Sigmoid colon (tissue), 7 donors: ENCODE measurements around the gene PSG7. TPM values are rescaled to one million over a fixed set of nuclear protein-coding genes. Genes with fewer than 3 reads are reported as not detected.
"Not testable (repeated sequence)": the region's sequence is repeated elsewhere in the genome, so short reads cannot be mapped to it uniquely, and the experiment has no call there.

Source experiments
- DNase-seq: peaks from one replicate; pipeline ENCODE4 v3.0.0-alpha.2; 2019
- H3K27ac ChIP-seq, 4 donors: fragments of 200-600 bp; sonication (generic); one replicate each; pipeline ENCODE4 v1.5.1; 2016 to 2019; ENCODE audit warnings: mild to moderate bottlenecking in 1 of 4
- H3K27me3 ChIP-seq, 3 donors: fragments of 200-600 bp; sonication (generic); one replicate each; pipeline ENCODE4 v1.5.1; 2019; ENCODE audit warnings: mild to moderate bottlenecking in 1 of 3
- H3K36me3 ChIP-seq, 4 donors: fragments of 200-600 bp; sonication (generic); one replicate each; pipeline ENCODE4 v1.5.1; 2016 to 2019
- H3K4me1 ChIP-seq, 4 donors: fragments of 200-600 bp; sonication (generic); one replicate each; pipeline ENCODE4 v1.5.1; 2017 to 2019
- H3K4me3 ChIP-seq, 4 donors: fragments of 200-600 bp; sonication (generic); one replicate each; pipeline ENCODE4 v1.5.1; 2017 to 2019; ENCODE audit warnings: mild to moderate bottlenecking in 2 of 4, moderate library complexity in 1 of 4
- H3K9me3 ChIP-seq, 4 donors: fragments of 200-600 bp in 3 of 4; sonication (generic) in 3 of 4; one replicate each; pipeline versions ENCODE4 v1.5.1 to v1.6.1; 2013 to 2019
- EP300 ChIP-seq, 4 donors: sonication (generic); formaldehyde crosslinking; IDR thresholded peaks; one replicate each; pipeline ENCODE4 v1.6.1; 2017; ENCODE audit warnings: antibody characterized with exemption in 4 of 4
- POLR2A ChIP-seq, 2 donors: fragments of 450-650 bp; IDR thresholded peaks; one replicate each; pipeline ENCODE4 v1.6.1; 2016; ENCODE audit warnings: antibody characterized with exemption in 2 of 2, mild to moderate bottlenecking in 2 of 2, moderate library complexity in 2 of 2
- POLR2AphosphoS5 ChIP-seq, 4 donors: sonication (generic); formaldehyde crosslinking; IDR thresholded peaks; one replicate each; pipeline ENCODE4 v1.6.1; 2017; ENCODE audit warnings: antibody characterized with exemption in 4 of 4
- WGBS, 2 donors: extraction: QIAGEN DNeasy Blood & Tissue Kit; methylation state at CpG; one replicate each; pipeline ENCODE4 v1.1.7; 2013; 5-methylcytosine and 5-hydroxymethylcytosine counted together
- intact Hi-C: fragments of 100-400 bp; cut with DNase I; formaldehyde crosslinking; loops from one replicate; pipeline ENCODE4 v1.15.1; 2023
- polyA plus RNA-seq, 3 donors: library from polyadenylated mRNA; stranded (reverse); fragments of 200-250 nt; gene quantifications; one replicate each; pipeline ENCODE4 v1.2.3, GENCODE V29; 2013
- total RNA-seq, 4 donors: library from RNA; depleted of rRNA; stranded (reverse); fragments of >200 nt; gene quantifications; one replicate each; pipeline ENCODE4 v1.1.0, GENCODE V29; 2016
- TF ChIP-seq, protein P1 (sequence below), 4 experiments: fragments of 450-650 bp in 3 of 4; fragments of 200-600 bp in 1 of 4; IDR thresholded peaks; one replicate each; pipeline ENCODE4 v1.5.1; 2016 to 2019; ENCODE audit warnings: antibody characterized with exemption in 4 of 4, mild to moderate bottlenecking in 3 of 4, moderate library complexity in 2 of 4
- donor health status: healthy with polysubstance abuse.
- donor health status: Bipolar disorder and iron deficiency.
- donor health status: healthy.

PSG7 gene
- total and polyA plus RNA-seq, 7 donors: not detected

DNA sequence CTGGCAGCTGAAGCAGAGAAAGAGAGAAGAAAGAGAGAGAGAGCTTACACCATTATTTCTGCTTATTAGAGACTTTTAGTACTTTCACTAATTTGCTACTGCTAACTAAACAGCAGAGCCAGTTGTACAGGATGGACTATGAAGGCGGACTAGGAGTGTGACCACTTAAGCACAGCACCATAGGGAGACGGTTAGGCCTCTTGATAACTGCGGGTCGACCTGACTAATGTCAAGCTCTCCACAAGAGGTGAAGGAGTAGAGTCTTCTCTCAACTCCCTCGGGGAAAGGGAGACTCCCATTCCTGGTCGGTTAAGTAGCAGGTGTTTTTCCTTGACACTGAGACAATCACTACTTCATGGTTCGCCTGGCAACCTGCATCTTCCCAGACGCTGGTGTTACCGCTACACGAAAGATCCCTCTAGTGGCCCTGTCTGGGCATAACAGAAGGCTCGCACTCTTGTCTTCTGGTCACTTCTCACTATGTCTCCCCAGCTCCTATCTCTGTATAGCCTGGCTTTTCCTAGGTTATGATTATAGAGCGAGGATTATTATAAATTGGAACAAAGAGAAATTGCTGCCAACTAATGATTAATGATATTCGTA is 5.3 kb upstream of the PSG7 start:
- H3K36me3 ChIP-seq: no peaks in the 10 kb centered on the region
- TF ChIP-seq, protein P1, sequence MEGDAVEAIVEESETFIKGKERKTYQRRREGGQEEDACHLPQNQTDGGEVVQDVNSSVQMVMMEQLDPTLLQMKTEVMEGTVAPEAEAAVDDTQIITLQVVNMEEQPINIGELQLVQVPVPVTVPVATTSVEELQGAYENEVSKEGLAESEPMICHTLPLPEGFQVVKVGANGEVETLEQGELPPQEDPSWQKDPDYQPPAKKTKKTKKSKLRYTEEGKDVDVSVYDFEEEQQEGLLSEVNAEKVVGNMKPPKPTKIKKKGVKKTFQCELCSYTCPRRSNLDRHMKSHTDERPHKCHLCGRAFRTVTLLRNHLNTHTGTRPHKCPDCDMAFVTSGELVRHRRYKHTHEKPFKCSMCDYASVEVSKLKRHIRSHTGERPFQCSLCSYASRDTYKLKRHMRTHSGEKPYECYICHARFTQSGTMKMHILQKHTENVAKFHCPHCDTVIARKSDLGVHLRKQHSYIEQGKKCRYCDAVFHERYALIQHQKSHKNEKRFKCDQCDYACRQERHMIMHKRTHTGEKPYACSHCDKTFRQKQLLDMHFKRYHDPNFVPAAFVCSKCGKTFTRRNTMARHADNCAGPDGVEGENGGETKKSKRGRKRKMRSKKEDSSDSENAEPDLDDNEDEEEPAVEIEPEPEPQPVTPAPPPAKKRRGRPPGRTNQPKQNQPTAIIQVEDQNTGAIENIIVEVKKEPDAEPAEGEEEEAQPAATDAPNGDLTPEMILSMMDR (IDR thresholded peaks at IDR 0.05): peak in 1 of 4 experiments; percentile 40
- TF ChIP-seq POLR2A (IDR thresholded peaks at IDR 0.05): no peak
- intact Hi-C loops: no loop called here
- no peak overlapping the region for H3K27ac ChIP-seq
- DNase-seq: no peak
- H3K9me3 ChIP-seq: no peaks in the 10 kb centered on the region
- no peak overlapping the region for H3K4me3 ChIP-seq
- no peaks in the 10 kb centered on the region for H3K4me1 ChIP-seq
- H3K27me3 ChIP-seq: no peaks in the 10 kb centered on the region
- 35 to 44% methylated on average over 13 of the region's 13 CpGs for WGBS, 2 donors

GRCh38 chr19:42934726-42935125 is 2.3 kb downstream of the PSG7 start:
- not testable (repeated sequence) for H3K27ac ChIP-seq, H3K4me3 ChIP-seq, H3K27me3 ChIP-seq, DNase-seq, H3K36me3 ChIP-seq, H3K9me3 ChIP-seq
- H3K4me1 ChIP-seq: peaks cover 0 to 17% (median 9%) of the 10 kb centered on the region in 4 donors
- intact Hi-C loops: loop anchor here (10.0 kb wide), 1 partner anchor 150 kb away; the partner anchor contains the start of gene PSG2

DNA sequence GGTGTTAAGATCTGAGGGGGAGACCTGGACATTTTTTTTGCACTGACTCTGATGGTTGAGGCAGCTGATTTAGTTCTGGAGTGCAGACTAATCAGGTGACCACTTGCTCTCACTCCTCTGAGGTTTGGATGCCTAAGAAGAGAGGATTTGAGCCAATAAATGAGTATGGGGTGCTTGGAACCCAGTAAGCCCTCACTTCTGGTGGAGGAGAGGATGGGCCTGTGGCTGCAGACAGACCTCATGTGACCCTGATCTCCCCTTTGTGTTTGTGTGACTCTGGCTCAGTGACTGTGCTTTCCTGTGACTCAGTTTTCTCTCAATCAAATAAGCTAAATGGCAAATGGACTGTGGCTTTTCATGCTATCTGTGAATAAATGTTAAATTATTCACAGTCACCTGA is 2.8 kb downstream of the PSG7 start:
- not testable (repeated sequence) for H3K36me3 ChIP-seq, H3K4me3 ChIP-seq, H3K27me3 ChIP-seq, DNase-seq, H3K27ac ChIP-seq, H3K9me3 ChIP-seq
- H3K4me1 ChIP-seq: peaks cover 0 to 17% (median 9%) of the 10 kb centered on the region in 4 donors
- intact Hi-C loops: loop anchor here (10.0 kb wide), 1 partner anchor 151 kb away; the partner anchor contains the start of gene PSG2

DNA sequence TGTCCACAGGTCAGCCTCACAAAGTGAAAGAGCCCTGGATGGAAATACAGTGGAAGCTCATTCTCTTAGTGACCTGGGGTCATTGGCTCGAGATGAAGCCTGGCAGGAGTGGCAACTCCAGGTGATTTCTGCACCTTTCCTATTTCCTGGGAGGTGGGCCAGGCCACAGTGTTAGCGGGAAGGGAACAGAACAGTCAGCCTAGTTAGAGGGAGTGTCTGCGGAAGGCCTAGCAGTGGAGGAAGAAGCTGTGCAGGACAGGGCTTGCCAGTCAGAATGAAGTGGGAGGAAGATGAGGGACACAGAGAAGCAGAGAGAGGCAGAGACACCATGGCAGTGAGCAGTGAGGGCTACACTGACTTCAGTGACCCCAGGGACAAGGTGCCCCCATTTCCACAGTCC is 3.6 kb downstream of the PSG7 start:
- intact Hi-C loops: loop anchor here (10.0 kb wide), 1 partner anchor 151 kb away; the partner anchor contains the start of gene PSG2
- not testable (repeated sequence) for H3K27ac ChIP-seq, DNase-seq, H3K27me3 ChIP-seq, H3K36me3 ChIP-seq, H3K9me3 ChIP-seq, H3K4me3 ChIP-seq
- 63 to 78% methylated on average over 3 of the region's 3 CpGs for WGBS, 2 donors
- peaks cover 0 to 17% (median 9%) of the 10 kb centered on the region in 4 donors for H3K4me1 ChIP-seq

- intact Hi-C loops: loop anchor here (10.0 kb wide), 1 partner anchor 152 kb away; the partner anchor contains the start of gene PSG2
- 33 to 59% methylated on average over 5 of the region's 5 CpGs for WGBS, 2 donors
- not testable (repeated sequence) for H3K36me3 ChIP-seq, DNase-seq, H3K27me3 ChIP-seq, H3K4me3 ChIP-seq, H3K9me3 ChIP-seq
- peaks cover 0 to 17% (median 9%) of the 10 kb centered on the region in 4 donors for H3K4me1 ChIP-seq
- peak overlapping the region in 1 of 4 donors; percentile 7 for H3K27ac ChIP-seq
Observed at GRCh38 chr19:42932485-42933101, 4.4 kb downstream of the PSG7 start.

DNA sequence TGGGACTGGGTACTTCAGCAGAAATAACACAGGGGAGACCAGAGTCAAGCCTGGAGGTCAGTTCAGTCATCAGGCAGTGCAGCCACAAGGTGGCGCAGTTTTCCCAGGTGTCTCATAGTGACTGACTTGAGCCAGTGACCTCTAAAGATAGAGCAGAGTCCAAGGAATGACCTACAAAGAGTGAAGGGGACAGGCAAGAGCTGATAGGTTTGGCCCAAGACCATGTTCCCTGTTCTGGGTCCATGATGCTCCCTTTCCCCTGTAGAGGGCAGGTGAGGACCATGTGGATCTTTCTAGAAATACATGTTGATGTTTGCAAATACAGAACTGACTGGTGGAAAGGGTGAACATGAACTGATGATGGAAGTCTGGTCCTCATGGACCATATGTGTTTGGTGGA is 6.8 kb downstream of the PSG7 start:
- H3K36me3 ChIP-seq, DNase-seq, H3K27me3 ChIP-seq, H3K27ac ChIP-seq, H3K9me3 ChIP-seq, H3K4me3 ChIP-seq: not testable (repeated sequence)
- TF ChIP-seq, protein P1 (IDR thresholded peaks at IDR 0.05): peak in 2 of 4 experiments; percentile 12 to 36
- whole genome bisulfite sequencing, 2 donors: 2 to 8% methylated on average over 1 of the region's 1 CpG
- H3K4me1 ChIP-seq: peaks cover 0 to 17% (median 9%) of the 10 kb centered on the region in 4 donors
- intact Hi-C loops: loop anchor here (10.0 kb wide), 1 partner anchor 155 kb away; the partner anchor contains the start of gene PSG2

DNA sequence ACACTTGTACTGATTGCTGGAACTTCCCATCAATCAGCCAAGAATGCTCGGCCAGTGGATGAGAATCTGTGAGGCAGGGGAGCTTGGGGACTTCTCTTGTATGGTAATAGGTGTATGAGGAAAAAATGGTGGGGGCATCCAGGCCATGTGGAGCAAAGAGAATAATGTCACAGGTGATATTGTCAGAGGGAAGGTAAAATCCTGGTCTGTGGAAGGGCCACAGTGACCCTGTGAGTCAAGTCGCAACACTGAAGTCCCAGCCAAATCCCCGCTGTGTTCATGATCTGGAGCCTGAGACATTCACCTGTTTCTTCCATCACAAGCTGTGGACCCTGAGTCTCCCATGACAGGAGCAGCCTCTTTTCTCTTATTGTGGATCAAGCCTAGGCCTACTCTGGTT is 8.1 kb downstream of the PSG7 start:
- H3K27ac ChIP-seq: no peak overlapping the region
- intact Hi-C loops: no loop called here
- no peaks in the 10 kb centered on the region for H3K36me3 ChIP-seq
- 83 to 85% methylated on average over 3 of the region's 3 CpGs for WGBS, 2 donors
- peaks cover 0 to 15% (median 9%) of the 10 kb centered on the region in 4 donors for H3K4me1 ChIP-seq
- TF ChIP-seq POLR2A (IDR thresholded peaks at IDR 0.05): no peak
- TF ChIP-seq, protein P1 (IDR thresholded peaks at IDR 0.05): no peak
- no peak for TF ChIP-seq POLR2AphosphoS5 (IDR thresholded peaks at IDR 0.05)
- TF ChIP-seq EP300 (IDR thresholded peaks at IDR 0.05): no peak
- no peak for DNase-seq
- H3K4me3 ChIP-seq: no peak overlapping the region
- H3K27me3 ChIP-seq: no peaks in the 10 kb centered on the region
- no peaks in the 10 kb centered on the region for H3K9me3 ChIP-seq
